Inflammatory macrophage treated with lipopolysaccharide for 1 hour (primary cell): ENCODE measurements around the gene GID8.
A peak's percentile ranks its signal among the peaks of the same experiment; 100 is the strongest.
"Not testable (repeated sequence)": the region's sequence is repeated elsewhere in the genome, so short reads cannot be mapped to it uniquely, and the experiment has no call there.

Source experiments
- DNase-seq, 2 donors: peaks; one replicate each; pipeline ENCODE4 v3.0.0-alpha.2; 2020 to 2022

GID8 gene

GRCh38 chr20:62959998-62960436, 22.1 kb downstream of the GID8 start:
- DNase-seq = no peak

GRCh38 chr20:62960446-62961309, 22.7 kb downstream of the GID8 start:
- DNase-seq = not testable (repeated sequence)

GRCh38 chr20:62961310-62961783, 23.4 kb downstream of the GID8 start:
- DNase-seq = no peak

GRCh38 chr20:62961799-62962198, 23.9 kb downstream of the GID8 start:
- DNase-seq = no peak

GRCh38 chr20:62962221-62962879, 24.4 kb downstream of the GID8 start:
- no peak for DNase-seq

- DNase-seq = no peak
These were observed 25.1 kb downstream of the GID8 start for GRCh38 chr20:62962891-62963613.

GRCh38 chr20:62963614-62964397, 25.9 kb downstream of the GID8 start:
- DNase-seq = no peak

- peak in 1 of 2 donors; percentile 18 for DNase-seq
These were observed 26.8 kb downstream of the GID8 start for GRCh38 chr20:62964700-62965099.

- DNase-seq = no peak
These were observed 27.4 kb downstream of the GID8 start for GRCh38 chr20:62965363-62965771.

GRCh38 chr20:62966212-62967148, 28.5 kb downstream of the GID8 start:
- DNase-seq = no peak

- DNase-seq = no peak
These were observed 29.2 kb downstream of the GID8 start for GRCh38 chr20:62967149-62967501.

GRCh38 chr20:62967628-62968351, 29.8 kb downstream of the GID8 start:
- DNase-seq = no peak

GRCh38 chr20:62968378-62969178, 30.6 kb downstream of the GID8 start:
- no peak for DNase-seq

- DNase-seq = no peak
These were observed 31.3 kb downstream of the GID8 start for GRCh38 chr20:62969179-62969760.

GRCh38 chr20:62969939-62970306, 32.0 kb downstream of the GID8 start:
- no peak for DNase-seq

GRCh38 chr20:62970307-62971210, 32.6 kb downstream of the GID8 start:
- DNase-seq = no peak

GRCh38 chr20:62971211-62971949, 33.4 kb downstream of the GID8 start:
- no peak for DNase-seq
